Suprapubic skin (tissue), 4 donors: ENCODE data around the gene BLOC1S1. TPM values are rescaled to one million over a fixed set of nuclear protein-coding genes. Genes with fewer than 3 reads are reported as not detected.

ENCODE experiments used
- DNase-seq, 2 donors: peaks; one replicate each; pipeline ENCODE4 v3.0.0-alpha.2; 2019; ENCODE audit warnings: low spot score in 2 of 2
- H3K27ac ChIP-seq: fragments of 200-600 bp; sonication (generic); one replicate; pipeline ENCODE4 v1.5.1; 2019
- H3K27me3 ChIP-seq: fragments of 200-600 bp; sonication (generic); one replicate; pipeline ENCODE4 v1.5.1; 2019
- H3K36me3 ChIP-seq: fragments of 200-600 bp; sonication (generic); one replicate; pipeline ENCODE4 v1.5.1; 2019
- H3K4me1 ChIP-seq: fragments of 200-600 bp; sonication (generic); one replicate; pipeline ENCODE4 v1.5.1; 2019
- H3K4me3 ChIP-seq: fragments of 200-600 bp; sonication (generic); one replicate; pipeline ENCODE4 v1.5.1; 2019; ENCODE audit warnings: mild to moderate bottlenecking
- H3K9me3 ChIP-seq: fragments of 200-600 bp; sonication (generic); one replicate; pipeline ENCODE4 v1.5.1; 2019
- CTCF ChIP-seq, 2 donors: fragments of 200-600 bp in 1 of 2; fragments of 450-650 bp in 1 of 2; sonication (generic) in 1 of 2; IDR thresholded peaks; one replicate each; pipeline ENCODE4 v1.5.1; 2016 to 2019; ENCODE audit warnings: antibody characterized with exemption in 2 of 2, mild to moderate bottlenecking in 1 of 2, moderate library complexity in 1 of 2
- EP300 ChIP-seq: sonication (generic); formaldehyde crosslinking; IDR thresholded peaks from one replicate; pipeline ENCODE4 v1.6.1; 2017; ENCODE audit warnings: antibody characterized with exemption
- POLR2A ChIP-seq, 2 donors: fragments of 450-650 bp; IDR thresholded peaks; one replicate each; pipeline ENCODE4 v1.6.1; 2017; ENCODE audit warnings: antibody characterized with exemption in 2 of 2, mild to moderate bottlenecking in 2 of 2, moderate library complexity in 2 of 2
- POLR2AphosphoS5 ChIP-seq, 3 donors: sonication (generic); formaldehyde crosslinking; IDR thresholded peaks; one replicate each; pipeline ENCODE4 v1.6.1; 2017; ENCODE audit warnings: antibody characterized with exemption in 3 of 3
- WGBS: methylation state at CpG from one replicate; pipeline ENCODE4 v1.1.5; 2018; 5-methylcytosine and 5-hydroxymethylcytosine counted together
- total RNA-seq, 4 donors: library from RNA; depleted of rRNA; stranded (reverse); fragments of >200 nt; gene quantifications; one replicate each; pipeline ENCODE4 v1.1.0, GENCODE V29; 2016

BLOC1S1 gene
- total RNA-seq, 4 donors from 2014 or later = 92.7 to 166 (median 139) TPM

- 13% methylated on average over 4 of the region's 4 CpGs for WGBS
- H3K4me1 ChIP-seq = peaks cover 24% of the 10 kb centered on the region
- no peak for DNase-seq
- no peak for TF ChIP-seq POLR2AphosphoS5 (IDR thresholded peaks at IDR 0.05)
- TF ChIP-seq POLR2A (IDR thresholded peaks at IDR 0.05) = no peak
- no peak for TF ChIP-seq EP300
- TF ChIP-seq CTCF (IDR thresholded peaks at IDR 0.05) = no peak
- no peaks in the 10 kb centered on the region for H3K27me3 ChIP-seq
- H3K9me3 ChIP-seq = no peaks in the 10 kb centered on the region
- no peaks in the 10 kb centered on the region for H3K36me3 ChIP-seq
- H3K27ac ChIP-seq = peak overlapping the region; percentile 74
- peak overlapping the region; percentile 63 for H3K4me3 ChIP-seq
Measured at GRCh38 chr12:55737581-55738122, 21.8 kb downstream of the BLOC1S1 start.

- WGBS = 3% methylated on average over 10 of the region's 14 CpGs
- TF ChIP-seq CTCF (IDR thresholded peaks at IDR 0.05) (peak; percentile 80 to 94), POLR2AphosphoS5 (IDR thresholded peaks at IDR 0.05) (no peak)
- Histone ChIP-seq H3K4me1 (peaks cover 25% of the 10 kb centered on the region), H3K36me3 (no peaks in the 10 kb centered on the region), H3K27ac (peak overlapping the region; percentile 74), H3K4me3 (peak overlapping the region; percentile 63), H3K9me3 (no peaks in the 10 kb centered on the region), H3K27me3 (no peaks in the 10 kb centered on the region)
- DNase-seq = peak; percentile 88 to 92
Measured at GRCh38 chr12:55738123-55739024, 22.5 kb downstream of the BLOC1S1 start.

GRCh38 chr12:55739025-55739378 is 23.2 kb downstream of the BLOC1S1 start:
- no peak for DNase-seq
- no peaks in the 10 kb centered on the region for H3K9me3 ChIP-seq
- WGBS = 72% methylated on average over 2 of the region's 2 CpGs
- TF ChIP-seq EP300 (no peak), POLR2AphosphoS5 (IDR thresholded peaks at IDR 0.05) (no peak), CTCF (IDR thresholded peaks at IDR 0.05) (no peak), POLR2A (IDR thresholded peaks at IDR 0.05) (no peak)
- peak overlapping the region; percentile 63 for H3K4me3 ChIP-seq
- H3K36me3 ChIP-seq = no peaks in the 10 kb centered on the region
- H3K4me1 ChIP-seq = peaks cover 32% of the 10 kb centered on the region
- H3K27me3 ChIP-seq = no peaks in the 10 kb centered on the region
- no peak overlapping the region for H3K27ac ChIP-seq

GRCh38 chr12:55741931-55742680 is 26.3 kb downstream of the BLOC1S1 start:
- Histone ChIP-seq H3K36me3 (no peaks in the 10 kb centered on the region), H3K9me3 (no peaks in the 10 kb centered on the region), H3K4me1 (peaks cover 48% of the 10 kb centered on the region), H3K4me3 (peak overlapping the region; percentile 54), H3K27ac (no peak overlapping the region), H3K27me3 (no peaks in the 10 kb centered on the region)
- no peak for DNase-seq
- 24% methylated on average over 3 of the region's 3 CpGs for WGBS
- TF ChIP-seq EP300 (no peak), POLR2AphosphoS5 (IDR thresholded peaks at IDR 0.05) (no peak), POLR2A (IDR thresholded peaks at IDR 0.05) (no peak)

GRCh38 chr12:55742719-55743405 is 27.0 kb downstream of the BLOC1S1 start, which contains the start of gene GDF11:
GDF11 (plus strand) TSS chr12:55743122; CDS start chr12:55743317, 195 bp downstream.
- DNase-seq = peak; percentile 80 to 87

More at GRCh38 chr12:55742719-55743405, 27.0 kb downstream of the BLOC1S1 start, which contains the start of gene GDF11:
- H3K9me3 ChIP-seq = no peaks in the 10 kb centered on the region
- TF ChIP-seq POLR2A (IDR thresholded peaks at IDR 0.05) = no peak
- H3K4me1 ChIP-seq = peaks cover 40% of the 10 kb centered on the region
- peak within 1 kb of the TSS; percentile 54 for H3K4me3 ChIP-seq
- H3K27ac ChIP-seq = no peak within 1 kb of the TSS
- no peaks in the 10 kb centered on the region for H3K27me3 ChIP-seq
- WGBS = under 1% methylated on average over 17 of the region's 53 CpGs
- H3K36me3 ChIP-seq = no peaks in the 10 kb centered on the region
